ENCODE results near the gene MED20. TPM values are rescaled to one million over a fixed set of nuclear protein-coding genes. Genes with fewer than 3 reads are reported as not detected.

The MED20 gene
- total and polyA plus RNA-seq, 2 donors (not counting 3 experiments of a cell fraction or from before 2014, with no cell fraction given): 30.4 to 37.8 TPM

DNA sequence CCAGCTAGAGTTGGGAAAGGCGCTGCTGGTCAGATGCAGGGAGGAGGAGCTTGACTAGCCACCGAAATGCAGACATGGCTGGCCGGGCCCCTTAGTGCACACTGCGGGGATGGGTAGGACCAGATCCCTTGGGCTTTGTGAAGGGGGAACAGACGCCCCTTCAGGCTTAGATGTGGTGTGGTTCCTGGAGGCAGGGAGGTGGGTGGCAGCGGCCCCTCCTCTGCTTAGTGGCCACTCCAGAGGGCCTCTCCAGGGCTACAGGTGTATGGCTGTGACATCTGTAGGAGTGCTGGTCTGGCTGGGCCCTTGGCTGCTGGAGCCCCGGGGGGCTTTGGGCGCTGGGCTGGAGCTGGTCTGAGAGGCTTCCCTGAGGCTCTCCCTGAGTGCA lies 14.7 kb upstream of the MED20 start:
- FAIRE-seq: no peak
- no peak overlapping the region for H3K27ac ChIP-seq (ENCODE audit: insufficient read depth, low read depth, low read length)
- CTCF ChIA-PET: interaction anchor here (1.0 to 8.5 kb wide), 11 partner anchors 8 to 151 kb away, joined by 3 to 149 read pairs (median 5); partner anchors contain the start of genes BYSL, MED20 and TOMM6
- intact Hi-C loops (cut with micrococcal nuclease): loop anchor here (1.0 kb wide), 6 partner anchors 14 to 155 kb away; partner anchors contain the start of genes BYSL, MED20, PRICKLE4 and TOMM6
- TF ChIP-seq POLR2AphosphoS5 (IDR thresholded peaks at IDR 0.05; ENCODE audit: insufficient read depth, low read depth, low read length): no peak
- TF ChIP-seq EZH2 (IDR thresholded peaks at IDR 0.05; ENCODE audit: borderline replicate concordance, low read depth, low read length, severe bottlenecking): no peak
- TF ChIP-seq FOS (IDR thresholded peaks at IDR 0.05; ENCODE audit: borderline replicate concordance, insufficient read depth, low read length): no peak
- TF ChIP-seq JUN (IDR thresholded peaks at IDR 0.05; ENCODE audit: borderline replicate concordance, insufficient read depth, insufficient read length, low read depth): no peak
- TF ChIP-seq, protein P1, sequence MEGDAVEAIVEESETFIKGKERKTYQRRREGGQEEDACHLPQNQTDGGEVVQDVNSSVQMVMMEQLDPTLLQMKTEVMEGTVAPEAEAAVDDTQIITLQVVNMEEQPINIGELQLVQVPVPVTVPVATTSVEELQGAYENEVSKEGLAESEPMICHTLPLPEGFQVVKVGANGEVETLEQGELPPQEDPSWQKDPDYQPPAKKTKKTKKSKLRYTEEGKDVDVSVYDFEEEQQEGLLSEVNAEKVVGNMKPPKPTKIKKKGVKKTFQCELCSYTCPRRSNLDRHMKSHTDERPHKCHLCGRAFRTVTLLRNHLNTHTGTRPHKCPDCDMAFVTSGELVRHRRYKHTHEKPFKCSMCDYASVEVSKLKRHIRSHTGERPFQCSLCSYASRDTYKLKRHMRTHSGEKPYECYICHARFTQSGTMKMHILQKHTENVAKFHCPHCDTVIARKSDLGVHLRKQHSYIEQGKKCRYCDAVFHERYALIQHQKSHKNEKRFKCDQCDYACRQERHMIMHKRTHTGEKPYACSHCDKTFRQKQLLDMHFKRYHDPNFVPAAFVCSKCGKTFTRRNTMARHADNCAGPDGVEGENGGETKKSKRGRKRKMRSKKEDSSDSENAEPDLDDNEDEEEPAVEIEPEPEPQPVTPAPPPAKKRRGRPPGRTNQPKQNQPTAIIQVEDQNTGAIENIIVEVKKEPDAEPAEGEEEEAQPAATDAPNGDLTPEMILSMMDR (IDR thresholded peaks at IDR 0.05; ENCODE audit: extremely low read depth in 1 of 2, insufficient read depth in 1 of 2, low read depth in 1 of 2, low read length in 2 of 2): no peak
- TF ChIP-seq GATA2 (IDR thresholded peaks at IDR 0.05; ENCODE audit: insufficient read depth, insufficient read length, low read depth, low read length): no peak
- TF ChIP-seq, protein P2, sequence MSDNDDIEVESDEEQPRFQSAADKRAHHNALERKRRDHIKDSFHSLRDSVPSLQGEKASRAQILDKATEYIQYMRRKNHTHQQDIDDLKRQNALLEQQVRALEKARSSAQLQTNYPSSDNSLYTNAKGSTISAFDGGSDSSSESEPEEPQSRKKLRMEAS (IDR thresholded peaks at IDR 0.05; ENCODE audit: insufficient read depth, insufficient read length): no peak
- TF ChIP-seq MYC (IDR thresholded peaks at IDR 0.05; ENCODE audit: low read depth, low read length): no peak
- TF ChIP-seq POLR2A (IDR thresholded peaks at IDR 0.05; ENCODE audit: low read depth, low read length): no peak
- no peaks in the 10 kb centered on the region for H3K27me3 ChIP-seq (ENCODE audit: control insufficient read depth in 2 of 2, insufficient read depth in 2 of 2, low read length in 2 of 2)
- H3K4me1 ChIP-seq (ENCODE audit: control insufficient read depth, extremely low read depth, insufficient read depth, low read length): peaks cover 27% of the 10 kb centered on the region
- peaks cover 39 to 52% of the 10 kb centered on the region in 2 experiments for H3K36me3 ChIP-seq (ENCODE audit: control insufficient read depth in 2 of 2, extremely low read depth in 1 of 2, insufficient read depth in 2 of 2, low read length in 2 of 2)
- no peaks in the 10 kb centered on the region for H3K9me1 ChIP-seq (replicated peaks; ENCODE audit: control insufficient read depth, extremely low read depth, insufficient read depth, low read length)
- no peak overlapping the region for H2AFZ ChIP-seq (ENCODE audit: low read depth, low read length)
- H3K9me3 ChIP-seq (replicated peaks; ENCODE audit: control insufficient read depth, insufficient read depth, low read length): no peaks in the 10 kb centered on the region
- H3K4me2 ChIP-seq (ENCODE audit: insufficient read depth, low read length): no peak overlapping the region
- H3K9ac ChIP-seq (replicated peaks; ENCODE audit: extremely low read depth, insufficient read depth, low read length): no peak overlapping the region
- no peak for DNase-seq (ENCODE audit: low read depth, low spot score)
- peaks cover 38% of the 10 kb centered on the region for H3K79me2 ChIP-seq (ENCODE audit: control insufficient read depth, insufficient read depth, low read length)
- BruUV-seq (replicated peaks): no TSS peak
- H3K4me3 ChIP-seq (replicated peaks in 1 of 3; ENCODE audit: insufficient read depth in 1 of 3, low read depth in 1 of 3, low read length in 3 of 3): no peak overlapping the region
- no peaks in the 10 kb centered on the region for H4K20me1 ChIP-seq (replicated peaks; ENCODE audit: control insufficient read depth, extremely low read depth, insufficient read depth, low read length)
- dilution Hi-C loops (cut with MboI; ENCODE audit: extremely low pct_ligation_motif_present, low sequenced_read_pairs): no loop called here
- POLR2A ChIA-PET: interaction anchor here (0.6 kb wide), 1 partner anchor 143 kb away, joined by 4 read pairs; no protein-coding TSS in a partner anchor

All from endothelial cell of umbilical vein (primary cell).